ENCODE measurements around the gene ZDBF2.

ZDBF2 gene

GRCh38 chr2:206230060-206230762 is 44.3 kb upstream of the ZDBF2 start:
- Histone ChIP-seq H3K27ac (ENCODE audit: low read depth, low read length) (no peak overlapping the region), H3F3A (ENCODE audit: control insufficient read depth, insufficient read depth) (no peaks in the 10 kb centered on the region), H4K20me1 (ENCODE audit: control insufficient read depth, insufficient read depth, low read depth, low read length) (no peaks in the 10 kb centered on the region), H3K27me3 (ENCODE audit: control insufficient read depth, low read length) (0 out of 2 replicates have a peak, but pooled peaks cover 5% of the 10 kb centered on the region), H3K4me2 (ENCODE audit: low read length) (no peak overlapping the region), H3K36me3 (ENCODE audit: control insufficient read depth, low read length) (no peaks in the 10 kb centered on the region), H3K79me2 (ENCODE audit: control insufficient read depth, low read length) (no peaks in the 10 kb centered on the region), H3K4me3 (ENCODE audit: low read length) (no peak overlapping the region), H3K9me3 (ENCODE audit: control insufficient read depth, insufficient read depth, low read length) (no peaks in the 10 kb centered on the region), H3K4me1 (ENCODE audit: control insufficient read depth, low read length) (no peaks in the 10 kb centered on the region), H3K9me2 (replicated peaks; ENCODE audit: control insufficient read depth, low read length) (no peaks in the 10 kb centered on the region)
- no peak for TF ChIP-seq CTCF (IDR thresholded peaks at IDR 0.05; ENCODE audit: low read depth, low read length, poor library complexity, severe bottlenecking)
- TF ChIP-seq EZH2phosphoT487 (IDR thresholded peaks at IDR 0.05; ENCODE audit: borderline replicate concordance, low read length) = no peak

- TF ChIP-seq EZH2phosphoT487 (IDR thresholded peaks at IDR 0.05; ENCODE audit: borderline replicate concordance, low read length) (no peak), CTCF (IDR thresholded peaks at IDR 0.05; ENCODE audit: low read depth, low read length, poor library complexity, severe bottlenecking) (no peak)
- no peaks in the 10 kb centered on the region for H3K79me2 ChIP-seq (ENCODE audit: control insufficient read depth, low read length)
Observed at GRCh38 chr2:206231669-206232286, 42.7 kb upstream of the ZDBF2 start.

GRCh38 chr2:206232287-206233035 is 42.0 kb upstream of the ZDBF2 start:
- Histone ChIP-seq H3K27me3 (ENCODE audit: control insufficient read depth, low read length) (0 out of 2 replicates have a peak, but pooled peaks cover 7% of the 10 kb centered on the region), H3F3A (ENCODE audit: control insufficient read depth, insufficient read depth) (no peaks in the 10 kb centered on the region), H3K4me3 (ENCODE audit: low read length) (no peak overlapping the region), H3K27ac (ENCODE audit: low read depth, low read length) (no peak overlapping the region), H3K4me1 (ENCODE audit: control insufficient read depth, low read length) (no peaks in the 10 kb centered on the region), H3K79me2 (ENCODE audit: control insufficient read depth, low read length) (no peaks in the 10 kb centered on the region), H3K9me2 (replicated peaks; ENCODE audit: control insufficient read depth, low read length) (no peaks in the 10 kb centered on the region), H4K20me1 (ENCODE audit: control insufficient read depth, insufficient read depth, low read depth, low read length) (no peaks in the 10 kb centered on the region), H3K36me3 (ENCODE audit: control insufficient read depth, low read length) (no peaks in the 10 kb centered on the region), H3K9me3 (ENCODE audit: control insufficient read depth, insufficient read depth, low read length) (no peaks in the 10 kb centered on the region), H3K4me2 (ENCODE audit: low read length) (no peak overlapping the region)
- TF ChIP-seq CTCF (IDR thresholded peaks at IDR 0.05; ENCODE audit: low read depth, low read length, poor library complexity, severe bottlenecking) (no peak), EZH2phosphoT487 (IDR thresholded peaks at IDR 0.05; ENCODE audit: borderline replicate concordance, low read length) (no peak)

More at GRCh38 chr2:206231669-206232286, 42.7 kb upstream of the ZDBF2 start:
- H3K9me3 ChIP-seq (ENCODE audit: control insufficient read depth, insufficient read depth, low read length) = no peaks in the 10 kb centered on the region
- no peaks in the 10 kb centered on the region for H3K36me3 ChIP-seq (ENCODE audit: control insufficient read depth, low read length)
- no peaks in the 10 kb centered on the region for H4K20me1 ChIP-seq (ENCODE audit: control insufficient read depth, insufficient read depth, low read depth, low read length)
- 0 out of 2 replicates have a peak, but pooled peaks cover 7% of the 10 kb centered on the region for H3K27me3 ChIP-seq (ENCODE audit: control insufficient read depth, low read length)
- H3K4me1 ChIP-seq (ENCODE audit: control insufficient read depth, low read length) = no peaks in the 10 kb centered on the region
- no peak overlapping the region for H3K27ac ChIP-seq (ENCODE audit: low read depth, low read length)
- no peak overlapping the region for H3K4me3 ChIP-seq (ENCODE audit: low read length)
- H3K9me2 ChIP-seq (replicated peaks; ENCODE audit: control insufficient read depth, low read length) = no peaks in the 10 kb centered on the region
- H3F3A ChIP-seq (ENCODE audit: control insufficient read depth, insufficient read depth) = no peaks in the 10 kb centered on the region
- no peak overlapping the region for H3K4me2 ChIP-seq (ENCODE audit: low read length)

Data from DOHH2 (cell line).